HG03439 (cell line): ENCODE measurements around the gene PFDN1.

Source experiments
- ATAC-seq: cut with Tn5 transposase; IDR thresholded peaks from one replicate; pipeline ENCODE4 v1.9.1; 2021; ENCODE audit warnings: mild to moderate bottlenecking, moderate library complexity; ENCODE audit not compliant: unreplicated experiment

Gene PFDN1

DNA sequence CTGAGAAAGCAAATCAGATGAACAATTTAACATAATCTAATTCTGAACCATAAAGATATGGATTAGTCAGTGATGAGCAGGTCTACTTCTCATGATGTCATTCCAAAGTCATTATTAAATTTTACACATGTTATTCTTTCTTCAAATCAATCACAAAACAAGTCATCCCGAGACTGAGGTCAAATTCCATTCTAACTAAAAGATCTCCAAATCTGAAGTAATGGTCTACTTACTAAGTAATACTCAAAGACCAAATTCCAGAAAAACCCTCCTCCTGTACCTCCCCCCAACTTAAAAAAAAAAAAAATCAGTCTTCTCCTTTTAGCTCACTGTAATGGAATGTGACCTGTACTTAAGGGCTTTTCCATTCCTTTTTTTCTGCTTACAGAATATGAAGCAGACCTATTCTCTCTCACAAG, 4.7 kb downstream of the PFDN1 start:
- ATAC-seq: no peak

- no peak for ATAC-seq
Measured at GRCh38 chr5:140297283-140297682, 5.6 kb downstream of the PFDN1 start.

GRCh38 chr5:140296289-140296688, 6.6 kb downstream of the PFDN1 start:
- ATAC-seq: no peak

GRCh38 chr5:140295414-140295813, 7.5 kb downstream of the PFDN1 start:
- no peak for ATAC-seq

DNA sequence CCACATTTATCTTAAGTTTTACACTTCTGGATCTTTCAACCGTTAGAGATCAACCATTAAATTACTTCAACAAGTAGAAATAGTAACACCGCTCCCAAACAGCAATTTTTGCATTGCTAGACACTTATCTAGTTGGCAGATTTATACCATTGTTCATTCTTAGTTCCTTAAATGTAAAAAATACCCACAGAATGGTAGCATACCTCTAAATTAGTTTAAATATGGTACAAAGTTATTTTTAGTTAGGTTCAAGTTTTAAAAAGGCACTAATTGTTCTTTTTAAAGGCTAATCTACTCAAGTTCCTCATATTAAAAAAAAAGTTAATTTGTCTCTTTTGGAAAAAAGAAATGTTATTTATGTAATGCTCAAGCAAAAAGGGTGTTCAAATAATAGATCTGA, 8.1 kb downstream of the PFDN1 start:
- ATAC-seq: no peak

- no peak for ATAC-seq
Measured at GRCh38 chr5:140293849-140294100, 9.1 kb downstream of the PFDN1 start.

DNA sequence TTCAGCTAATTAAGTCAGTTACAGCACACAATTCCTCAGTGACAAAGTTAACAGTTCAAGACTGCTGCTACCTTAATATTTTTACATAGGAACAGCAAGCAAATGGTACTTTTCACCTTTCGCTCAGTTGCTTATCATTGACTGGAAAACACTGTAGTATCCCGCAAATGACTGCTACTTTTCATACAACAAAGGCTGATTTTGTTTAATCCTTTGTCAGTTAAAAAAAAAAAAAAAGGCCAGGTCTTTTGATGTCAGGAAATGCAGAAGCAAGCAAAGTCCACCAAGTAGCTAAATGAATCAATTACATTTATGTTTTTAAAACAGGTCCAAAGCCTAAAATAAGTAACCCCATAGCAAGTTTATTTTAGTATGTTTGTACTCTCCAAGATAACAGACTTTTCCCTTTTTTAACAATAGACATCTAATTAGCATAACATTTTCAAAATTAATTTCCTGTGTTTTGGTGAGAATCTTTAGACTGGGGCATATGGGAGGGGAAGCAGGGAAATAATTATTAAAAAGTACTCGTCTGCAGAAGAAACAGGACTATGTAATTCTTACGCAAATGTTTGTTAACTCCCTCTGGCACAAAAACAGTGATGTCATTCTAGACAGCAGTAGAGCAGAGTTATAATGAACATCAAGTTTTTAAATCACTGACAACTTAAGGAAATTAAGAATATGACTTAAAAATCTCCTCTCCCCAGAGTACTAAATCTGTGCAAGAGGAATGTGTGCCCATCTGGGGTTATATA, 9.6 kb downstream of the PFDN1 start:
- no peak for ATAC-seq

GRCh38 chr5:140292212-140293036, 10.5 kb downstream of the PFDN1 start:
- ATAC-seq: no peak

DNA sequence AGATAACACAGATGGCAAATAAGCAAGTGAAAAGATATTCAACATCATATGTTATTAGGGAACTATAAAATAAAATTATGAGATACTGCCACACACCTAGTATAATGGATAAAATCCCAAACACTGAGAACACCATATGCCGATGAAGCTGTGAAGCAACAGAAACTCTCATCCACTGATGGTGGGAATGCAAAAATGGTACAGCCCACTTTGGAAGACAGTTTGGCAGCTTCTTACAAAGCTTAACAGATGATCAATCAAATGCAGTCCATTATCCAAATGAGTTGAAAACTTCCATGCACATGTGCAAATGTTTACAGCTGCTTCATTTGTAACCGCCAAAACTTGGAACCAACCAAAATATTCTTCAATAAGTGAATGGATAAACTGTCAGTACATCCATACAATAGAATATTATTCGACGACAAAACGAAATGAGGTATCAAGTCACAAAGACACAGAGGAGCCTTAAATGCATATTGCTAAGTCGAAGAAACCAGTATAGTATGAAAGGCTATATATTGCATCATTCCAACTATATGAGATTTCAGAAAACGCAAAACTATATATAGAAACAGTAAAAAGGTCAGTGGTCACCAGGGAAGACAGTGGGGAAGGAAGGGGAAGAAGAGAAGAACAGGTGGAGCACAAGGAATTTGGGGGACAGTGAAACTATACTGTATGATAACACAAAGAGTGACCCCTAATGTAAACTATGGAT, 14.9 kb downstream of the PFDN1 start:
- no peak for ATAC-seq

GRCh38 chr5:140286424-140286823, 16.5 kb downstream of the PFDN1 start:
- no peak for ATAC-seq

- ATAC-seq: no peak
Measured at GRCh38 chr5:140284013-140284412, 18.9 kb downstream of the PFDN1 start.

- no peak for ATAC-seq
Measured at GRCh38 chr5:140282266-140282665, 20.6 kb downstream of the PFDN1 start.

GRCh38 chr5:140275837-140276236, 27.1 kb downstream of the PFDN1 start:
- no peak for ATAC-seq

- no peak for ATAC-seq
Measured at GRCh38 chr5:140273401-140273877, 29.5 kb downstream of the PFDN1 start.

DNA sequence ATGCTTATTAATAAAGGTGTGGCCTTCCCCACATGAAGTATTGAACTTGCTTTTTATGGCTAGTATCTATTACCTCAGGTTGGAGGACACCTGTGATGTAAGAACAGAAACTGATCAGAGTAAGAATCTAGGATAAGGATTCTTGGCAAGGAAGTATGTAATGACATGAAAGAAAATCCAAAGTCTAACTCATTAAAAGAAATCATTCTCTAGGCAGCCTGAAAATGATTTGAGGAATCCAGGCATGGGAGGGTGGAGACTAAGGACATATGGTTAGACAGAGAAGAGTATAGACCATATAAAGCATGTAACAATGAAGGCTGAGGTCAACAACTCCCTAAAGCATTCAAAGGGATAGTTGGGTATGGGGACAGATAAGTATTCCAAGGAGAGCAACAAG, 32.9 kb downstream of the PFDN1 start:
- ATAC-seq: no peak

GRCh38 chr5:140267559-140268018, 35.3 kb downstream of the PFDN1 start:
- no peak for ATAC-seq

DNA sequence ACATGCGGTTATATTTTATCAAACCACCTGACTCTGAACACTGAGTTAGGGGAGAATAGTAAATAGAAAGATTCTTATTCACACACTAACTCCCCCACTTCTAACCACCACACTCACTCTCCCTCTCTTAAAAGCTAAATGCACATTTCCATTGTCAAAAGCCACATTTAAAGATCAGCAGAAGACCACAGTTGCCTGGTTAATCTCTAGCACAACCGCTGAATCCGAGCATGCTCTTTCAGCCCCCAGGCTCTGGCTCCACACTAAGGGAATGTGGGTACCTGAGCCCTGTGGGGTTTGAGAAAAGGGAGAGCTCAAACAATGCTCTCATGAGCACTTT, 35.7 kb downstream of the PFDN1 start:
- ATAC-seq: no peak

DNA sequence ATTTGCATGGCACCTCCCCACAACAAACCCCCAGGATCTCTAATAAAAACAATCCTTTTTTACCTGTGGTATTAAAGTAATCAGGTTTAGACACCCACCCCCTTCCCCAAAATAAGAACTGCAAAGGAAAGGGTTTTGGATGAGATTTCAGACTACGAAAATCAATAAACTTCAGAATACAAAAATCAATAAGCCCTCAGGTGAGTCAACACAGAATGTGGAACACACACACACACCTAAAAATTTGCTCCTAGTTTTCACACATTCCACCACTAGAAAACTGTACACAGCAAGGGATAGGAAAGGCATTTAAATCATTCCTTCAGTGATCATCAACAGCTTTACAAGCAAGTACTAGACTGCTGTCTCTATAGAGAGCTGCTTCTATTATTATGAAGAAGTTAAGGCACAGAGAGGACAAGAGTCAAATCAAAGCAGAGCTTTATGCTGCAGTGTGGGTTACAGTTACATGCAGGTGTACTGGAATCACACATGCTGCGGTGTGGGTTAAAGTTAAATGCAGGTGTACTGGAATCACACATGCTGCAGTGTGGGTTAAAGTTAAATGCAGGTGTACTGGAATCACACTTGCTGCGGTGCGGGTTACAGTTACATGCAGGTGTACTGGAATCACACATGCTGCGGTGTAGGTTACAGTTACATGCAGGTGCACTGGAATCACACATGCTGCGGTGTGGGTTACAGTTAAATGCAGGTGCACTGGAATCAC, 36.3 kb downstream of the PFDN1 start:
- ATAC-seq: no peak

DNA sequence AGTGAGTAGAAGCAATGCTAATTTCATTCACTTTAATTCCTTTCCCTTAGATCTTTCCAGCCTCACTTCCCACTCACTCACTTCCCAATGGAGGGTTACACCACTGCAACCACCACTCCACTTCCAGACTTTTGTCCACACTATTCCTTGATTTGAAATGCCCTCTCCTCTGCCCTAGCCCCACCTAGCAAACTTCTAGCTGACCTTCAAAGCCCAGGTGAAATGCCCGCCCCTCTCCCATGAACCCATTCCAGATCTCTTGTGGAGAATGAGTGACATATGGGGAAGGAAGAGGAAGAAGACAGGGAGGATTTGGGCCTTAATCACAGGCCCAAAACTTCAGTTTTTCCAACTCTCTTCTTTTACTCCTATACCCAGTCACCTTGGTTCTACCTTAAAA, 37.1 kb downstream of the PFDN1 start:
- no peak for ATAC-seq

DNA sequence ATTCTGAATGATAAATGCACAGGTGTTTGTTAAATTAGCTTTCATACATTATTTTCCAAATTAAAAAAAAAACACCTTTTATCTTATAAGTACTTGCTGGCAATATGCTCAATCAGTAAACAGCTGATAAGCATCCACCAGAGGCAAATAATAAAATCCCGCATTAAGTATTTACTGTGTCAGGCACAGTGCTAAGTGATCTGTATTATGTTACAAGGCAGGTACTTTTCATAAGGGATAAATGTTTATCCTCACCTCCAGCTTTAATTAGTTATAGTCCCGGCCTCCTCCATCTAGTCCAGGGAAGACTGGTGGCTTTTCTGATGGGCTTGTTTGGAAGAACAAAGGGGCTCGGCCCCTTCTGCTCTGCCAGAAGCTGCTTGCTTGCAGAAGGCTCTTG, 40.1 kb downstream of the PFDN1 start:
- ATAC-seq: no peak

- no peak for ATAC-seq
Measured at GRCh38 chr5:140262221-140262620, 40.7 kb downstream of the PFDN1 start.
